HG03103 (cell line): ENCODE data around the gene FAM53A.

Experiments used
- ATAC-seq: cut with Tn5 transposase; IDR thresholded peaks from one replicate; pipeline ENCODE4 v1.9.1; 2021; ENCODE audit warnings: low read depth; ENCODE audit not compliant: unreplicated experiment

Gene FAM53A

GRCh38 chr4:1597021-1597931 lies 86.8 kb downstream of the FAM53A start:
- ATAC-seq, result no peak

- no peak for ATAC-seq
These were observed 87.7 kb downstream of the FAM53A start for GRCh38 chr4:1596393-1596792.

- no peak for ATAC-seq
These were observed 88.3 kb downstream of the FAM53A start for GRCh38 chr4:1595789-1596325.

- no peak for ATAC-seq
These were observed 89.0 kb downstream of the FAM53A start for GRCh38 chr4:1594871-1595788.

DNA sequence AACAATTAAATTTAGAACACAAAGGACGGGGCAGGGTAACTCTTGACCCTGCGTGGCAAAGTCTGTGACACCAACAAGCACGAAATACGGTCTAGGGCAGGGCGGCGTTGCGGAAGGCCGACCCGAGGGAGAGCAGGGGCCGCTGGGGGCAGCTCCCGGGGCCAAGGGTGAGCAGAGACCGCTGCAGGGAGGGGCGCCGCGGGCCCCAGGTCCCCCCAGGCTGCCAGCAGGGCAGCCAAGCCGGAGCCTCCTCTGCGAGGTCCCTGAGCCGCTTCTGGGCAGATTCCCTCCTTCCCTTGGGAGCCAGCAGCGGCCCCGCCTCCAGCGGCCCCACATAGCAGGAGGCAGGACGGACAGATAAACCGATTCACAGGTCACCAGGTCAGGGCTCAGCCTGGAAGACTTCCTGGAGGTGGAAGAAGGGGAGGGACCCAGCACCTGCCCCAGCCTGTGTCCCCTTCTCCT lies 90.2 kb downstream of the FAM53A start:
- no peak for ATAC-seq

GRCh38 chr4:1593458-1593857 lies 90.7 kb downstream of the FAM53A start:
- no peak for ATAC-seq

- ATAC-seq, result no peak
These were observed 91.2 kb downstream of the FAM53A start for GRCh38 chr4:1592709-1593417.

- no peak for ATAC-seq
These were observed 91.9 kb downstream of the FAM53A start for GRCh38 chr4:1592068-1592708.

DNA sequence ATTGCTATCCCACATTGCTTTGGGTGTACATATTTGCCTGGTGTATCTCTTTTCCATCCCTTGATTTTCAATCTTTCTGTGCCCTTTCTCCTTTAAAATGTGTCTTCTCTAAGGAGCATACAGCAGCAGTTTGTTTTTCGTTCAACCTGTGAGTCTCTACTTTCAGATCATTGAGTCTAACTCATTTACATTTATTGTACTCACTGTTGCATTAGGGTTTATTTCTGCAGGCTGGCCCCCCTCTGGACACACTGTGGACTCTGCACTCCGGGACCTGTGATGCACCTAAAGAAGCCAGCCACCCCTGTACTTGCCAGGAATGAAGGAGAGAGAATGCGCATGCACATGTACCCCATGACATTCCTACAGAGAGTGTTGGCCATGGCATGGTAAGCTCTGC lies 93.0 kb downstream of the FAM53A start:
- no peak for ATAC-seq

DNA sequence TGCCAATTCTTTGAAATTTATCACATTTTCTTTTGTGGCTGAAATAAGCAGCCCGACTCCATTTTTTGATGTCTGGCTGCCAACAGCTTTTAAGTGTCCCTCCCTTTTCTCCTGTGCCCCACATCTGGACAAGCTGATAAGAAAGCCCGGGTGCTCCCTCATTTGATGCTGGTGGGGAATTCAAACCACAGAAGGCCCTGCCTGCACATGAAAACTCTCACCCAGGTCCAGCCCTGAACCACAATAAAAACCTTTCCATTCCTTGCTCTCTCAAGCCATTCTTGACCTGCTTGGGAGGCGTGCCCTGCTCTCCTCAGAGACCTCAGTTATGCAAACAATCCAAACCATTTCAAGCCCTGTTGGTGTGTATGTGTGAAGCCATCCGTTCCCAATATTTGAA lies 93.9 kb downstream of the FAM53A start:
- no peak for ATAC-seq
